ENCODE measurements around the gene DCAF8L2. TPM values are rescaled to one million over a fixed set of nuclear protein-coding genes. Genes with fewer than 3 reads are reported as not detected.

The DCAF8L2 gene
- polyA plus RNA-seq, 1 donor from 2014 or later: not detected

GRCh38 chrX:27656581-27656980, 66.4 kb downstream of the DCAF8L2 start:
- Histone ChIP-seq H2AFZ (ENCODE audit: low read depth, low read length) (no peak overlapping the region), H3K27me3 (ENCODE audit: insufficient read depth, low read depth, low read length) (no peaks in the 10 kb centered on the region), H3K4me3 (ENCODE audit: low read length) (no peak overlapping the region), H4K20me1 (ENCODE audit: insufficient read depth) (no peaks in the 10 kb centered on the region), H3F3A (ENCODE audit: insufficient read depth, low read length, poor library complexity, severe bottlenecking) (no peaks in the 10 kb centered on the region), H3K9ac (ENCODE audit: low read length) (no peak overlapping the region), H3K79me2 (replicated peaks; ENCODE audit: insufficient read depth, low read length) (no peaks in the 10 kb centered on the region), H3K9me2 (ENCODE audit: insufficient read depth, low read length) (no peaks in the 10 kb centered on the region), H3K27ac (ENCODE audit: low read length) (no peak overlapping the region), H3K36me3 (ENCODE audit: insufficient read depth, low read length) (no peaks in the 10 kb centered on the region), H3K4me2 (ENCODE audit: low read length) (no peak overlapping the region), H3K9me3 (ENCODE audit: low read length) (no peaks in the 10 kb centered on the region)
- TF ChIP-seq EP300 (conservative IDR thresholded peaks at IDR 0.05; ENCODE audit: poor library complexity, severe bottlenecking) (no peak), MXI1 (conservative IDR thresholded peaks at IDR 0.05; ENCODE audit: poor library complexity, severe bottlenecking) (no peak), POLR2AphosphoS5 (IDR thresholded peaks at IDR 0.05) (no peak), EZH2 (IDR thresholded peaks at IDR 0.05; ENCODE audit: borderline replicate concordance, insufficient read depth, low read length, poor library complexity, severe bottlenecking) (no peak), SMC3 (conservative IDR thresholded peaks at IDR 0.05; ENCODE audit: poor library complexity) (no peak), TAF1 (IDR thresholded peaks at IDR 0.05; ENCODE audit: low read depth) (no peak), RAD21 (conservative IDR thresholded peaks at IDR 0.05) (no peak)
- TF ChIP-seq, protein P1, sequence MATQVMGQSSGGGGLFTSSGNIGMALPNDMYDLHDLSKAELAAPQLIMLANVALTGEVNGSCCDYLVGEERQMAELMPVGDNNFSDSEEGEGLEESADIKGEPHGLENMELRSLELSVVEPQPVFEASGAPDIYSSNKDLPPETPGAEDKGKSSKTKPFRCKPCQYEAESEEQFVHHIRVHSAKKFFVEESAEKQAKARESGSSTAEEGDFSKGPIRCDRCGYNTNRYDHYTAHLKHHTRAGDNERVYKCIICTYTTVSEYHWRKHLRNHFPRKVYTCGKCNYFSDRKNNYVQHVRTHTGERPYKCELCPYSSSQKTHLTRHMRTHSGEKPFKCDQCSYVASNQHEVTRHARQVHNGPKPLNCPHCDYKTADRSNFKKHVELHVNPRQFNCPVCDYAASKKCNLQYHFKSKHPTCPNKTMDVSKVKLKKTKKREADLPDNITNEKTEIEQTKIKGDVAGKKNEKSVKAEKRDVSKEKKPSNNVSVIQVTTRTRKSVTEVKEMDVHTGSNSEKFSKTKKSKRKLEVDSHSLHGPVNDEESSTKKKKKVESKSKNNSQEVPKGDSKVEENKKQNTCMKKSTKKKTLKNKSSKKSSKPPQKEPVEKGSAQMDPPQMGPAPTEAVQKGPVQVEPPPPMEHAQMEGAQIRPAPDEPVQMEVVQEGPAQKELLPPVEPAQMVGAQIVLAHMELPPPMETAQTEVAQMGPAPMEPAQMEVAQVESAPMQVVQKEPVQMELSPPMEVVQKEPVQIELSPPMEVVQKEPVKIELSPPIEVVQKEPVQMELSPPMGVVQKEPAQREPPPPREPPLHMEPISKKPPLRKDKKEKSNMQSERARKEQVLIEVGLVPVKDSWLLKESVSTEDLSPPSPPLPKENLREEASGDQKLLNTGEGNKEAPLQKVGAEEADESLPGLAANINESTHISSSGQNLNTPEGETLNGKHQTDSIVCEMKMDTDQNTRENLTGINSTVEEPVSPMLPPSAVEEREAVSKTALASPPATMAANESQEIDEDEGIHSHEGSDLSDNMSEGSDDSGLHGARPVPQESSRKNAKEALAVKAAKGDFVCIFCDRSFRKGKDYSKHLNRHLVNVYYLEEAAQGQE (IDR thresholded peaks at IDR 0.05; ENCODE audit: borderline replicate concordance): no peak
- TF ChIP-seq, protein P2, sequence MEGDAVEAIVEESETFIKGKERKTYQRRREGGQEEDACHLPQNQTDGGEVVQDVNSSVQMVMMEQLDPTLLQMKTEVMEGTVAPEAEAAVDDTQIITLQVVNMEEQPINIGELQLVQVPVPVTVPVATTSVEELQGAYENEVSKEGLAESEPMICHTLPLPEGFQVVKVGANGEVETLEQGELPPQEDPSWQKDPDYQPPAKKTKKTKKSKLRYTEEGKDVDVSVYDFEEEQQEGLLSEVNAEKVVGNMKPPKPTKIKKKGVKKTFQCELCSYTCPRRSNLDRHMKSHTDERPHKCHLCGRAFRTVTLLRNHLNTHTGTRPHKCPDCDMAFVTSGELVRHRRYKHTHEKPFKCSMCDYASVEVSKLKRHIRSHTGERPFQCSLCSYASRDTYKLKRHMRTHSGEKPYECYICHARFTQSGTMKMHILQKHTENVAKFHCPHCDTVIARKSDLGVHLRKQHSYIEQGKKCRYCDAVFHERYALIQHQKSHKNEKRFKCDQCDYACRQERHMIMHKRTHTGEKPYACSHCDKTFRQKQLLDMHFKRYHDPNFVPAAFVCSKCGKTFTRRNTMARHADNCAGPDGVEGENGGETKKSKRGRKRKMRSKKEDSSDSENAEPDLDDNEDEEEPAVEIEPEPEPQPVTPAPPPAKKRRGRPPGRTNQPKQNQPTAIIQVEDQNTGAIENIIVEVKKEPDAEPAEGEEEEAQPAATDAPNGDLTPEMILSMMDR (IDR thresholded peaks at IDR 0.05; ENCODE audit: poor library complexity, severe bottlenecking): no peak

DNA sequence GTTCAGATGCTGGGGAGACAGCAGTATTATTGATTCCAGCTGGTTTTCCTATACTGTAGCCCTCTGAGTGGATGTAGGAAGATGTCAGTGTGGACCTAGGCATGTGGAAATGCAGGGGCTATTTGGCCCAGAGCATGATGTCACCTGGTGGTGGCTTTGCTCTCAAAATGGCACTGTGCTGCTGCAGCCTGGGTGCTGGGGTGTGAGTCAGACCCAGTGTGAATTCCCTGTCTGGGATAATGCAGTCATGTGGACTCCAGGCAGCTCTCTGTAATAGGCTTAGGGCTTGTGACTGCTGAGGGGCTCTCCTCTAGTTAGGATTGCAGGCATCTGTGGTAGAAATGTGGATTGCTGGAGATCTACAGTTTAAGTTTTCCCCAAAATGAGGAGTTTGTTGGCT, 70.7 kb downstream of the DCAF8L2 start:
- H2AFZ ChIP-seq (ENCODE audit: low read depth, low read length): no peak overlapping the region
- no peak overlapping the region for H3K4me3 ChIP-seq (ENCODE audit: low read length)
- H3K79me2 ChIP-seq (replicated peaks; ENCODE audit: insufficient read depth, low read length): no peaks in the 10 kb centered on the region
- no peak overlapping the region for H3K4me2 ChIP-seq (ENCODE audit: low read length)
- H4K20me1 ChIP-seq (ENCODE audit: insufficient read depth): no peaks in the 10 kb centered on the region
- H3K9me3 ChIP-seq (ENCODE audit: low read length): no peaks in the 10 kb centered on the region
- no peak overlapping the region for H3K9ac ChIP-seq (ENCODE audit: low read length)
- H3K9me2 ChIP-seq (ENCODE audit: insufficient read depth, low read length): no peaks in the 10 kb centered on the region
- no peaks in the 10 kb centered on the region for H3K27me3 ChIP-seq (ENCODE audit: insufficient read depth, low read depth, low read length)
- TF ChIP-seq RAD21 (conservative IDR thresholded peaks at IDR 0.05) (no peak), EZH2 (IDR thresholded peaks at IDR 0.05; ENCODE audit: borderline replicate concordance, insufficient read depth, low read length, poor library complexity, severe bottlenecking) (no peak), SMC3 (conservative IDR thresholded peaks at IDR 0.05; ENCODE audit: poor library complexity) (no peak), MXI1 (conservative IDR thresholded peaks at IDR 0.05; ENCODE audit: poor library complexity, severe bottlenecking) (no peak), TAF1 (IDR thresholded peaks at IDR 0.05; ENCODE audit: low read depth) (no peak), EP300 (conservative IDR thresholded peaks at IDR 0.05; ENCODE audit: poor library complexity, severe bottlenecking) (no peak), POLR2AphosphoS5 (IDR thresholded peaks at IDR 0.05) (no peak)
- TF ChIP-seq, protein P1 (IDR thresholded peaks at IDR 0.05; ENCODE audit: borderline replicate concordance): no peak
- TF ChIP-seq, protein P2 (IDR thresholded peaks at IDR 0.05; ENCODE audit: poor library complexity, severe bottlenecking): no peak
- no peaks in the 10 kb centered on the region for H3K36me3 ChIP-seq (ENCODE audit: insufficient read depth, low read length)
- H3K27ac ChIP-seq (ENCODE audit: low read length): no peak overlapping the region
- H3F3A ChIP-seq (ENCODE audit: insufficient read depth, low read length, poor library complexity, severe bottlenecking): no peaks in the 10 kb centered on the region
